ENCODE results near the gene DENND6B. TPM values are rescaled to one million over a fixed set of nuclear protein-coding genes. Genes with fewer than 3 reads are reported as not detected.
A peak's percentile ranks its signal among the peaks of the same experiment; 100 is the strongest.

DENND6B gene
- total and polyA plus RNA-seq, 2 of the 13 experiments (the other 11 are each of a cell fraction or from before 2014, with no cell fraction given): 0.95 to 3.8 TPM

GRCh38 chr22:50371101-50371648 lies 44.4 kb upstream of the DENND6B start:
- no peak for FAIRE-seq
- Histone ChIP-seq H3K4me3 (replicated peaks in 1 of 3; ENCODE audit: insufficient read depth in 1 of 3, low read depth in 2 of 3, low read length in 3 of 3) (no peak overlapping the region), H4K20me1 (ENCODE audit: insufficient read depth, low read length) (no peaks in the 10 kb centered on the region), H3K4me1 (ENCODE audit: insufficient read depth, low read length) (peaks cover 8% of the 10 kb centered on the region), H3K9ac (ENCODE audit: insufficient read depth, low read depth, low read length) (no peak overlapping the region), H3K9me3 (ENCODE audit: low read length) (no peaks in the 10 kb centered on the region), H3K4me2 (ENCODE audit: low read depth, low read length) (no peak overlapping the region), H3K27ac (ENCODE audit: extremely low read length, insufficient read depth, low read length) (no peak overlapping the region), H3K27me3 (ENCODE audit: control insufficient read depth in 1 of 2, insufficient read depth in 2 of 2, low read length in 2 of 2) (no peaks in the 10 kb centered on the region), H2AFZ (ENCODE audit: low read length) (no peak overlapping the region), H3K79me2 (ENCODE audit: insufficient read depth, low read length) (peaks cover 11% of the 10 kb centered on the region), H3K36me3 (replicated peaks in 1 of 2; ENCODE audit: control insufficient read depth in 1 of 2, insufficient read depth in 2 of 2, low read length in 2 of 2) (peaks cover 5 to 26% of the 10 kb centered on the region in 2 experiments)
- intact Hi-C loops (cut with micrococcal nuclease; ENCODE audit: unreplicated experiment): no loop called here
- ChIA-PET CTCF (ENCODE audit: low intra/inter-chr PET ratio, low total read pairs) (no interaction called here), POLR2A (no interaction called here)
- TF ChIP-seq, protein P1, sequence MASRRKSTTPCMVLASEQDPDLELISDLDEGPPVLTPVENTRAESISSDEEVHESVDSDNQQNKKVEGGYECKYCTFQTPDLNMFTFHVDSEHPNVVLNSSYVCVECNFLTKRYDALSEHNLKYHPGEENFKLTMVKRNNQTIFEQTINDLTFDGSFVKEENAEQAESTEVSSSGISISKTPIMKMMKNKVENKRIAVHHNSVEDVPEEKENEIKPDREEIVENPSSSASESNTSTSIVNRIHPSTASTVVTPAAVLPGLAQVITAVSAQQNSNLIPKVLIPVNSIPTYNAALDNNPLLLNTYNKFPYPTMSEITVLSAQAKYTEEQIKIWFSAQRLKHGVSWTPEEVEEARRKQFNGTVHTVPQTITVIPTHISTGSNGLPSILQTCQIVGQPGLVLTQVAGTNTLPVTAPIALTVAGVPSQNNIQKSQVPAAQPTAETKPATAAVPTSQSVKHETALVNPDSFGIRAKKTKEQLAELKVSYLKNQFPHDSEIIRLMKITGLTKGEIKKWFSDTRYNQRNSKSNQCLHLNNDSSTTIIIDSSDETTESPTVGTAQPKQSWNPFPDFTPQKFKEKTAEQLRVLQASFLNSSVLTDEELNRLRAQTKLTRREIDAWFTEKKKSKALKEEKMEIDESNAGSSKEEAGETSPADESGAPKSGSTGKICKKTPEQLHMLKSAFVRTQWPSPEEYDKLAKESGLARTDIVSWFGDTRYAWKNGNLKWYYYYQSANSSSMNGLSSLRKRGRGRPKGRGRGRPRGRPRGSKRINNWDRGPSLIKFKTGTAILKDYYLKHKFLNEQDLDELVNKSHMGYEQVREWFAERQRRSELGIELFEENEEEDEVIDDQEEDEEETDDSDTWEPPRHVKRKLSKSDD (CRISPR knock-in tag; IDR thresholded peaks at IDR 0.05; ENCODE audit: low read depth): no peak
- TF ChIP-seq SNAI1 (CRISPR knock-in tag; IDR thresholded peaks at IDR 0.05; ENCODE audit: borderline replicate concordance): no peak
- no peak for TF ChIP-seq ATF6 (CRISPR knock-in tag; conservative IDR thresholded peaks at IDR 0.05)
- no peak for TF ChIP-seq GPN1 (CRISPR knock-in tag; IDR thresholded peaks at IDR 0.05; ENCODE audit: borderline replicate concordance)
- TF ChIP-seq ZNF121 (CRISPR knock-in tag; IDR thresholded peaks at IDR 0.05): peak; percentile 81
- in situ Hi-C loops (cut with HindIII; ENCODE audit: extremely low pct_ligation_motif_present, low pct_unique_long_range_greater_than_20kb): no loop called here
- no peak for DNase-seq (ENCODE audit: low spot score)
- WGBS (ENCODE audit: low lambda C conversion rate): 96% methylated on average over 2 of the region's 2 CpGs
- no peak for ATAC-seq
- no TSS peak for BruUV-seq (replicated peaks)

All from HepG2 (cell line).